ENCODE results near the gene CPNE9.

DNA sequence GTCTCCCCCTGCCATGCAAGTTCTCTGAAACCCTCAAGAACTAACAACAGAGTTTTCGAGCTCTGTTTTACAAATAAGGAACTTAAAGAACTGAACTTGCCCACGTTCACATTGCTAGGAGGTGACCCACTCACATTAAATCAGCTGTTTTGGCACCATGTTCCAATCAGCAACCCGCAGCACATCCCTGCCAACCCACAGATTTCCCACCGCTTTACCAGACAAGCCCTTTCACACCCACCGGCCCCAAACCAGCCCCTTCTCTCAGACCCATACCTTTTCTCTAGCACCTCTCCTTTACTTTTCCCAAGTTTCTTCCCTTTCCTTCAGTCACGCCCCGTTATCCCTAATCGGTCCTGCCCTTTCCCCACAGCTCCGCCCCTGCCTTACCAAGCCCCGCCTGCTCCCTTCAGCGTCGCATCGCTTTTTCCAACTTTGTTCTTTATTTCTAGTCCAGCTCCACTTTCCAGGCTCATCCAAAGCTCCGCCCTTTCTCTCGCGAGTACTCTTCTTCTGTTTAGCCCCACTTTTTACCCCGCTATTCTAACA, 27.1 kb downstream of the CPNE9 start:
- TF ChIP-seq SP1 (IDR thresholded peaks at IDR 0.05) (peak; percentile 62), FOXK2 (IDR thresholded peaks at IDR 0.05) (no peak), FOXM1 (IDR thresholded peaks at IDR 0.05; ENCODE audit: borderline replicate concordance) (no peak), ELF4 (IDR thresholded peaks at IDR 0.05) (no peak)
